Common myeloid progenitor, CD34-positive (primary cell): ENCODE data around the gene POLE2.

ENCODE experiments used
- CTCF ChIA-PET: fragments of 350-600 bp; sonication (Branson Sonifier 250); formaldehyde crosslinking; loops from one replicate; lab custom pipeline; 2021; ENCODE audit warnings: antibody characterized with exemption; lab: Charles Lee
- POLR2A ChIA-PET: fragments of 350-600 bp; sonication (Branson Sonifier 250); formaldehyde crosslinking; loops from one replicate; lab custom pipeline; 2021; ENCODE audit warnings: antibody characterized with exemption; lab: Charles Lee
- DNase-seq, 3 donors: peaks; one replicate each; pipeline versions ENCODE4 v3.0.0 to v3.0.0-alpha.2; 2013
- H3K27ac ChIP-seq, 2 experiments: 1 replicate in 1 of 2; 2 replicates in 1 of 2; pipeline ENCODE4 v1.7.0; 2013; ENCODE audit warnings: inconsistent platforms in 2 of 2, low read length in 2 of 2, mild to moderate bottlenecking in 2 of 2, low read depth in 1 of 2, moderate library complexity in 1 of 2; ENCODE audit not compliant: severe bottlenecking in 2 of 2, insufficient read depth in 1 of 2, poor library complexity in 1 of 2
- H3K27me3 ChIP-seq, 5 experiments: replicated peaks in 2 of 5; 1 replicate in 3 of 5; 2 replicates in 2 of 5; pipeline versions ENCODE4 v1.6.1 to v1.7.0; 2013; ENCODE audit warnings: low read length in 4 of 5, mild to moderate bottlenecking in 2 of 5, moderate library complexity in 2 of 5, inconsistent platforms in 1 of 5; ENCODE audit not compliant: insufficient read depth in 5 of 5, control insufficient read depth in 4 of 5
- H3K36me3 ChIP-seq, 4 experiments: 1 replicate in 2 of 4; 2 replicates in 2 of 4; pipeline versions ENCODE4 v1.6.1 to v1.7.0; 2013; ENCODE audit warnings: low read length in 3 of 4, control low read depth in 1 of 4, mild to moderate bottlenecking in 1 of 4; ENCODE audit not compliant: control insufficient read depth in 4 of 4, insufficient read depth in 4 of 4
- H3K4me1 ChIP-seq, 4 experiments: 1 replicate in 3 of 4; 2 replicates in 1 of 4; pipeline versions ENCODE4 v1.6.1 to v1.7.1; 2013; ENCODE audit warnings: low read length in 3 of 4, mild to moderate bottlenecking in 3 of 4, control low read depth in 1 of 4, inconsistent platforms in 1 of 4, moderate library complexity in 1 of 4; ENCODE audit not compliant: control insufficient read depth in 4 of 4, insufficient read depth in 4 of 4; ENCODE audit errors: control extremely low read depth in 1 of 4
- H3K4me3 ChIP-seq, 7 experiments: 1 replicate in 4 of 7; 2 replicates in 3 of 7; pipeline versions ENCODE4 v1.5.1 to v1.7.0; 2013; ENCODE audit warnings: mild to moderate bottlenecking in 7 of 7, low read length in 6 of 7, moderate library complexity in 6 of 7, inconsistent platforms in 2 of 7, low read depth in 2 of 7, control low read depth in 1 of 7; ENCODE audit not compliant: insufficient read depth in 4 of 7, control insufficient read depth in 1 of 7; ENCODE audit errors: extremely low read depth in 1 of 7
- H3K9me3 ChIP-seq, 5 experiments: 1 replicate in 4 of 5; 2 replicates in 1 of 5; pipeline versions ENCODE4 v1.6.1 to v1.7.1; 2013; ENCODE audit warnings: low read length in 4 of 5, mild to moderate bottlenecking in 2 of 5, inconsistent platforms in 1 of 5, low read depth in 1 of 5, moderate library complexity in 1 of 5; ENCODE audit not compliant: control insufficient read depth in 4 of 5, insufficient read depth in 2 of 5; ENCODE audit errors: control extremely low read depth in 1 of 5
- WGBS: methylation state at CpG from one replicate; pipeline ENCODE4 v1.1.5; 2013; ENCODE audit not compliant: insufficient coverage; 5-methylcytosine and 5-hydroxymethylcytosine counted together

POLE2 gene

GRCh38 chr14:49642163-49642562, 45.9 kb downstream of the POLE2 start:
- Histone ChIP-seq H3K27me3 (no peaks in the 10 kb centered on the region), H3K36me3 (peaks cover 5 to 50% (median 20%) of the 10 kb centered on the region in 4 experiments), H3K4me1 (peaks cover 0 to 8% (median 2%) of the 10 kb centered on the region in 4 experiments), H3K9me3 (no peaks in the 10 kb centered on the region), H3K4me3 (no peak overlapping the region), H3K27ac (no peak overlapping the region)
- ChIA-PET POLR2A (interaction anchor here (1.2 kb wide), 1 partner anchor 1190 kb away, joined by 3 read pairs; no protein-coding TSS in a partner anchor), CTCF (no interaction called here)
- no peak for DNase-seq

GRCh38 chr14:49641697-49642129, 46.3 kb downstream of the POLE2 start:
- ChIA-PET POLR2A (interaction anchor here (1.2 kb wide), 1 partner anchor 1190 kb away, joined by 3 read pairs; no protein-coding TSS in a partner anchor), CTCF (interaction anchor here (1.4 kb wide), 1 partner anchor 12 kb away, joined by 5 read pairs; no protein-coding TSS in a partner anchor)
- peaks cover 0 to 8% (median 3%) of the 10 kb centered on the region in 4 experiments for H3K4me1 ChIP-seq
- 78% methylated on average over 8 of the region's 8 CpGs for whole genome bisulfite sequencing
- no peak overlapping the region for H3K27ac ChIP-seq
- H3K9me3 ChIP-seq: no peaks in the 10 kb centered on the region
- no peaks in the 10 kb centered on the region for H3K27me3 ChIP-seq
- H3K4me3 ChIP-seq: no peak overlapping the region
- peaks cover 4 to 49% (median 16%) of the 10 kb centered on the region in 4 experiments for H3K36me3 ChIP-seq
- DNase-seq: no peak

- H3K36me3 ChIP-seq: peaks cover 4 to 48% (median 16%) of the 10 kb centered on the region in 4 experiments
- no peaks in the 10 kb centered on the region for H3K27me3 ChIP-seq
- no peak for DNase-seq
- POLR2A ChIA-PET: no interaction called here
- WGBS: 89% methylated on average over 2 of the region's 7 CpGs
- H3K9me3 ChIP-seq: no peaks in the 10 kb centered on the region
- peaks cover 0 to 16% (median 8%) of the 10 kb centered on the region in 4 experiments for H3K4me1 ChIP-seq
- H3K4me3 ChIP-seq: no peak overlapping the region
- CTCF ChIA-PET: interaction anchor here (0.6 to 2.0 kb wide), 3 partner anchors 13 to 56 kb away, joined by 3 to 5 read pairs (median 4); no protein-coding TSS in a partner anchor
- H3K27ac ChIP-seq: no peak overlapping the region
These were observed 47.2 kb downstream of the POLE2 start for GRCh38 chr14:49640540-49641417.

- peaks cover 0 to 23% (median 17%) of the 10 kb centered on the region in 4 experiments for H3K4me1 ChIP-seq
- POLR2A ChIA-PET: interaction anchor here (0.6 to 0.7 kb wide), 3 partner anchors 53 to 144 kb away, joined by 3 to 4 read pairs (median 4); no protein-coding TSS in a partner anchor
- CTCF ChIA-PET: interaction anchor here (0.8 to 1.4 kb wide), 2 partner anchors 8 to 195 kb away, joined by 3 to 4 read pairs; no protein-coding TSS in a partner anchor
These were observed 50.4 kb downstream of the POLE2 start for GRCh38 chr14:49637534-49638078.

GRCh38 chr14:49636866-49637265, 51.1 kb downstream of the POLE2 start:
- 100% methylated on average over 1 of the region's 1 CpG for WGBS
- Histone ChIP-seq H3K4me1 (peaks cover 4 to 26% (median 21%) of the 10 kb centered on the region in 4 experiments), H3K9me3 (no peaks in the 10 kb centered on the region), H3K4me3 (no peak overlapping the region), H3K27me3 (no peaks in the 10 kb centered on the region), H3K36me3 (peaks cover 4 to 43% (median 16%) of the 10 kb centered on the region in 4 experiments), H3K27ac (peak overlapping the region in 1 of 2 experiments; percentile 96)
- ChIA-PET POLR2A (no interaction called here), CTCF (interaction anchor here (1.4 kb wide), 1 partner anchor 8 kb away, joined by 4 read pairs; no protein-coding TSS in a partner anchor)
- DNase-seq: no peak

More at GRCh38 chr14:49637534-49638078, 50.4 kb downstream of the POLE2 start:
- no peak for DNase-seq
- WGBS: 100% methylated on average over 1 of the region's 3 CpGs
- Histone ChIP-seq H3K27me3 (no peaks in the 10 kb centered on the region), H3K36me3 (peaks cover 4 to 44% (median 16%) of the 10 kb centered on the region in 4 experiments), H3K27ac (no peak overlapping the region), H3K4me3 (no peak overlapping the region), H3K9me3 (no peaks in the 10 kb centered on the region)

- CTCF ChIA-PET: interaction anchor here (0.7 to 2.7 kb wide), 19 partner anchors 9 to 470 kb away, joined by 3 to 20 read pairs (median 5); partner anchors contain the start of genes KLHDC2, LRR1, MGAT2 and NEMF
- H3K27me3 ChIP-seq: no peaks in the 10 kb centered on the region
- peaks cover 4 to 29% (median 14%) of the 10 kb centered on the region in 4 experiments for H3K36me3 ChIP-seq
- WGBS: under 1% methylated on average over 76 of the region's 80 CpGs
- H3K4me3 ChIP-seq: peak within 1 kb of the TSS; percentile 53 to 98 (median 95)
- POLR2A ChIA-PET: interaction anchor here (0.6 to 4.6 kb wide), 11 partner anchors 14 to 218 kb away, joined by 3 to 46 read pairs (median 5); partner anchors contain the start of genes KLHDC2, LRR1, MGAT2 and NEMF
- H3K27ac ChIP-seq: peak within 1 kb of the TSS; percentile 90 to 96
- no peaks in the 10 kb centered on the region for H3K9me3 ChIP-seq
- peaks cover 8 to 29% (median 24%) of the 10 kb centered on the region in 4 experiments for H3K4me1 ChIP-seq
- DNase-seq: peak; percentile 69 to 86 (median 82)
These were observed 53.3 kb downstream of the POLE2 start, which contains the start of gene DNAAF2 for GRCh38 chr14:49634547-49635334. DNAAF2 (minus strand) TSS chr14:49635244; CDS start chr14:49635149, 95 bp downstream.
